SK-N-SH (cell line): ENCODE measurements around the gene ZNF503. TPM values are rescaled to one million over a fixed set of nuclear protein-coding genes. Genes with fewer than 3 reads are reported as not detected.

Experiments
- CTCF ChIA-PET: fragments of 300-600, 350-600 bp; formaldehyde crosslinking; extraction: SDS; loops from one replicate; lab custom pipeline; 2021; lab: Yijun Ruan, JAX
- POLR2A ChIA-PET: fragments of 350-600 bp; sonication (Branson Sonifier 250); formaldehyde crosslinking; extraction: SDS; loops from one replicate; lab custom pipeline; 2020; ENCODE audit warnings: antibody characterized with exemption, inconsistent platforms; lab: Yijun Ruan, JAX
- DNase-seq: peaks from one replicate; pipeline ENCODE4 v3.0.0; 2012
- H2AFZ ChIP-seq: fragments of 200-600 bp; sonication (generic); 2 replicates; pipeline ENCODE4 v1.8.1; 2016; ENCODE audit warnings: antibody characterized with exemption, mild to moderate bottlenecking, low read depth
- H3F3A ChIP-seq: fragments of 200-600 bp; sonication (generic); replicated peaks from 2 replicates; pipeline ENCODE3; 2016; ENCODE audit warnings: antibody characterized with exemption, mild to moderate bottlenecking; ENCODE audit not compliant: insufficient read depth
- H3K27ac ChIP-seq, 2 experiments: fragments of 200-500 bp in 1 of 2; fragments of 200-600 bp in 1 of 2; sonication (Bioruptor generic) in 1 of 2; sonication (generic), shearing (Covaris generic) in 1 of 2; 2 replicates each; pipeline versions ENCODE4 v1.5.1 to v1.6.1; 2014 to 2016; ENCODE audit warnings: low read depth in 2 of 2, inconsistent platforms in 1 of 2, low read length in 1 of 2, mild to moderate bottlenecking in 1 of 2, mixed read lengths in 1 of 2
- H3K27me3 ChIP-seq: fragments of 200-600 bp; sonication (generic), shearing (Covaris generic); 2 replicates; pipeline ENCODE4 v1.6.1; 2016; ENCODE audit warnings: mixed run types; ENCODE audit not compliant: insufficient read depth
- H3K36me3 ChIP-seq, 2 experiments: fragments of 200-500 bp in 1 of 2; fragments of 200-600 bp in 1 of 2; sonication (Bioruptor generic) in 1 of 2; sonication (generic) in 1 of 2; replicated peaks in 1 of 2; 2 replicates each; pipeline versions ENCODE3 to v1.5.1; 2014 to 2016; ENCODE audit warnings: low read length in 1 of 2, mild to moderate bottlenecking in 1 of 2; ENCODE audit not compliant: insufficient read depth in 2 of 2, control insufficient read depth in 1 of 2
- H3K4me1 ChIP-seq, 2 experiments: fragments of 200-500 bp in 1 of 2; fragments of 200-600 bp in 1 of 2; sonication (Bioruptor generic) in 1 of 2; sonication (generic), shearing (Covaris generic) in 1 of 2; 2 replicates each; pipeline versions ENCODE4 v1.5.1 to v1.6.1; 2014 to 2016; ENCODE audit warnings: low read depth in 1 of 2, low read length in 1 of 2, mixed run types in 1 of 2; ENCODE audit not compliant: insufficient read depth in 2 of 2, control insufficient read depth in 1 of 2
- H3K4me2 ChIP-seq: fragments of 200-600 bp; sonication (generic), shearing (Covaris generic); 2 replicates; pipeline ENCODE4 v1.6.1; 2017; ENCODE audit warnings: mixed run types
- H3K4me3 ChIP-seq, 2 experiments: fragments of 200-500 bp in 1 of 2; fragments of 200-600 bp in 1 of 2; sonication (Bioruptor generic) in 1 of 2; sonication (generic), shearing (Covaris generic) in 1 of 2; 2 replicates each; pipeline versions ENCODE4 v1.5.1 to v1.8.1; 2014 to 2016; ENCODE audit warnings: low read depth in 2 of 2, inconsistent platforms in 1 of 2, low read length in 1 of 2, mild to moderate bottlenecking in 1 of 2, mixed read lengths in 1 of 2, moderate library complexity in 1 of 2
- H3K79me2 ChIP-seq: fragments of 200-600 bp; sonication (generic); 2 replicates; pipeline ENCODE4 v1.8.1; 2017; ENCODE audit warnings: mild to moderate bottlenecking; ENCODE audit not compliant: insufficient read depth
- H3K9ac ChIP-seq: fragments of 200-600 bp; sonication (generic); 2 replicates; pipeline ENCODE4 v1.6.1; 2017; ENCODE audit warnings: mixed run types
- H3K9me2 ChIP-seq: fragments of 200-600 bp; sonication (generic); 2 replicates; pipeline ENCODE4 v1.6.1; 2017; ENCODE audit warnings: mixed run types
- H3K9me3 ChIP-seq: fragments of 200-600 bp; sonication (generic); 2 replicates; pipeline ENCODE4 v1.6.1; 2017; ENCODE audit warnings: mixed run types, mild to moderate bottlenecking, moderate library complexity
- H4K20me1 ChIP-seq: fragments of 200-600 bp; sonication (generic); 2 replicates; pipeline ENCODE4 v1.6.1; 2017; ENCODE audit warnings: mild to moderate bottlenecking, mixed run types; ENCODE audit not compliant: insufficient read depth
- FOSL2 ChIP-seq: IDR thresholded peaks from 2 replicates; pipeline ENCODE4 v1.4.0; 2012; ENCODE audit warnings: low read depth, mild to moderate bottlenecking, moderate library complexity, borderline replicate concordance
- GABPA ChIP-seq: IDR thresholded peaks from 2 replicates; pipeline ENCODE4 v1.4.0; 2012; ENCODE audit warnings: low read depth, mild to moderate bottlenecking
- GATA2 ChIP-seq: sonication (generic); formaldehyde crosslinking; IDR thresholded peaks from 2 replicates; pipeline ENCODE4 v1.5.0; 2020; ENCODE audit warnings: mild to moderate bottlenecking, missing genetic modification reagents
- JUND ChIP-seq: IDR thresholded peaks from 2 replicates; pipeline ENCODE4 v1.4.0; 2012
- MEF2A ChIP-seq: IDR thresholded peaks from 2 replicates; pipeline ENCODE4 v1.4.0; 2012; ENCODE audit warnings: low read depth, borderline replicate concordance
- POLR2AphosphoS5 ChIP-seq: IDR thresholded peaks from 2 replicates; pipeline ENCODE4 v1.6.1; 2012; ENCODE audit warnings: low read depth, low read length
- RFX5 ChIP-seq: IDR thresholded peaks from 2 replicates; pipeline ENCODE4 v1.6.1; 2012; ENCODE audit warnings: mild to moderate bottlenecking, improper control_type of control experiment, low read length
- RXRA ChIP-seq: IDR thresholded peaks from 2 replicates; pipeline ENCODE4 v1.4.0; 2012; ENCODE audit warnings: low read depth, mild to moderate bottlenecking, borderline replicate concordance
- SIN3A ChIP-seq: IDR thresholded peaks from 2 replicates; pipeline ENCODE4 v1.6.1; 2012; ENCODE audit warnings: low read depth, mild to moderate bottlenecking, low read length, moderate library complexity, borderline replicate concordance
- TAF1 ChIP-seq: IDR thresholded peaks from 2 replicates; pipeline ENCODE4 v1.6.1; 2012; ENCODE audit warnings: low read depth, mild to moderate bottlenecking, low read length, moderate library complexity, borderline replicate concordance
- TCF12 ChIP-seq: IDR thresholded peaks from 2 replicates; pipeline ENCODE4 v1.4.0; 2012
- TEAD4 ChIP-seq: IDR thresholded peaks from 2 replicates; pipeline ENCODE4 v1.4.0; 2012; ENCODE audit warnings: mild to moderate bottlenecking, borderline replicate concordance; ENCODE audit not compliant: insufficient read depth
- polyA plus RNA-seq, 3 experiments: library from polyadenylated mRNA; depleted of rRNA; stranded (reverse); fragments of >200 nt; gene quantifications; 2 replicates each; pipeline ENCODE4 v1.2.3, GENCODE V29; 2012
- TF ChIP-seq, protein P1 (sequence below): IDR thresholded peaks from 2 replicates; pipeline ENCODE4 v1.6.1; 2012; ENCODE audit warnings: mild to moderate bottlenecking, low read depth, low read length, moderate library complexity
- TF ChIP-seq, protein P2 (sequence below): IDR thresholded peaks from 2 replicates; pipeline ENCODE4 v1.4.0; 2012; ENCODE audit warnings: low read depth
- TF ChIP-seq, protein P3 (sequence below): IDR thresholded peaks from 2 replicates; pipeline ENCODE4 v1.4.0; 2012; ENCODE audit warnings: low read depth, borderline replicate concordance
- TF ChIP-seq, protein P4 (sequence below): fragments of 200-600 bp; sonication (generic); IDR thresholded peaks from 2 replicates; pipeline ENCODE4 v1.6.1; 2017; ENCODE audit warnings: antibody characterized with exemption, mild to moderate bottlenecking, moderate library complexity

ZNF503 gene
- polyA plus RNA-seq, 1 of the 3 experiments (the other 2 are of a cell fraction) = 5.9 TPM

DNA sequence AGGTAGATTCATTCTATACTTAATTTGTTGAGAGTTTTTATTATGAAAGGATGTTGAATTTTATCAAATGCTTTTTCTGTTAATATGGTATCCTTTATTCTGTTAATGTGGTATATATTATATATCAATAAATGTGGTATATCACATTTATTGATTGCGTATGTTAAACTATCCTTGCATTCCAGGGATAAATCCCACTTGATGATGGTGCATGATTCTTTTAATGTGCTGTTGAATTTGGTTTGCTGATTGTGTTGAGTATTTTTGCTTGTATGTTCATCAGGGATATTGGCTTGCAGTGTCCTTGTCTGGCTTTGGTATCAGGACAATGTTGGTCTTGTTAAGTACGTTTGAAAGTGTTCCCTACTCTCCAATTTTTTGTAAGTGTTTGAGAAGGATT, 41.8 kb upstream of the ZNF503 start (continued):
- TF ChIP-seq, protein P1, sequence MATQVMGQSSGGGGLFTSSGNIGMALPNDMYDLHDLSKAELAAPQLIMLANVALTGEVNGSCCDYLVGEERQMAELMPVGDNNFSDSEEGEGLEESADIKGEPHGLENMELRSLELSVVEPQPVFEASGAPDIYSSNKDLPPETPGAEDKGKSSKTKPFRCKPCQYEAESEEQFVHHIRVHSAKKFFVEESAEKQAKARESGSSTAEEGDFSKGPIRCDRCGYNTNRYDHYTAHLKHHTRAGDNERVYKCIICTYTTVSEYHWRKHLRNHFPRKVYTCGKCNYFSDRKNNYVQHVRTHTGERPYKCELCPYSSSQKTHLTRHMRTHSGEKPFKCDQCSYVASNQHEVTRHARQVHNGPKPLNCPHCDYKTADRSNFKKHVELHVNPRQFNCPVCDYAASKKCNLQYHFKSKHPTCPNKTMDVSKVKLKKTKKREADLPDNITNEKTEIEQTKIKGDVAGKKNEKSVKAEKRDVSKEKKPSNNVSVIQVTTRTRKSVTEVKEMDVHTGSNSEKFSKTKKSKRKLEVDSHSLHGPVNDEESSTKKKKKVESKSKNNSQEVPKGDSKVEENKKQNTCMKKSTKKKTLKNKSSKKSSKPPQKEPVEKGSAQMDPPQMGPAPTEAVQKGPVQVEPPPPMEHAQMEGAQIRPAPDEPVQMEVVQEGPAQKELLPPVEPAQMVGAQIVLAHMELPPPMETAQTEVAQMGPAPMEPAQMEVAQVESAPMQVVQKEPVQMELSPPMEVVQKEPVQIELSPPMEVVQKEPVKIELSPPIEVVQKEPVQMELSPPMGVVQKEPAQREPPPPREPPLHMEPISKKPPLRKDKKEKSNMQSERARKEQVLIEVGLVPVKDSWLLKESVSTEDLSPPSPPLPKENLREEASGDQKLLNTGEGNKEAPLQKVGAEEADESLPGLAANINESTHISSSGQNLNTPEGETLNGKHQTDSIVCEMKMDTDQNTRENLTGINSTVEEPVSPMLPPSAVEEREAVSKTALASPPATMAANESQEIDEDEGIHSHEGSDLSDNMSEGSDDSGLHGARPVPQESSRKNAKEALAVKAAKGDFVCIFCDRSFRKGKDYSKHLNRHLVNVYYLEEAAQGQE = no peak
- TF ChIP-seq, protein P2, sequence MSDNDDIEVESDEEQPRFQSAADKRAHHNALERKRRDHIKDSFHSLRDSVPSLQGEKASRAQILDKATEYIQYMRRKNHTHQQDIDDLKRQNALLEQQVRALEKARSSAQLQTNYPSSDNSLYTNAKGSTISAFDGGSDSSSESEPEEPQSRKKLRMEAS = no peak
- TF ChIP-seq TEAD4 = no peak
- TF ChIP-seq GABPA = no peak

DNA sequence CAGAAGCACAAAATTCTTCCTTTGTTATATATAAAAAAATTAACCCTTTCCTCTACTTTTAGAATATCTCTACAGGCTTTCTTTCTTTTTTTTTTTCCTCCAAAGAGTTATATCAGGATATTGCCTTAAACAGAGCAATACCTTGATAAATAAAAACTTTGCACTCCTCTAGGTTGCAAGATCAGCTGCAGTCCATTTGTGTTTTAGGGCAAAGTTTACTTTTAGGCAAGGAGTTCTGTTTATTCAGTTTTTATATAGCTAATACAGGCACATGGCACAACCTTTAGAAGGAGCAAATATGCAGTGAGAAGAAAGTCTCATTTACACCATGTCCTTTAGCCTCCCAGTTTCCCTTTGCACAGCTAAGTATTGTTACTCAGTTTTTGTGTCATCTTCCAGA, 40.1 kb upstream of the ZNF503 start:
- Histone ChIP-seq H3K79me2 (no peaks in the 10 kb centered on the region), H4K20me1 (no peaks in the 10 kb centered on the region), H3F3A (no peaks in the 10 kb centered on the region), H3K36me3 (no peaks in the 10 kb centered on the region), H3K27me3 (no peaks in the 10 kb centered on the region), H3K9ac (no peak overlapping the region), H3K9me3 (peaks cover 5% of the 10 kb centered on the region; the same call in 1 of the 2 replicates), H3K27ac (no peak overlapping the region), H2AFZ (no peak overlapping the region), H3K4me2 (no peak overlapping the region), H3K4me3 (no peak overlapping the region), H3K9me2 (no peaks in the 10 kb centered on the region), H3K4me1 (no peaks in the 10 kb centered on the region)
- no peak for DNase-seq
- no peak for TF ChIP-seq RXRA
- TF ChIP-seq TEAD4 = no peak
- no peak for TF ChIP-seq TAF1
- TF ChIP-seq, protein P3, sequence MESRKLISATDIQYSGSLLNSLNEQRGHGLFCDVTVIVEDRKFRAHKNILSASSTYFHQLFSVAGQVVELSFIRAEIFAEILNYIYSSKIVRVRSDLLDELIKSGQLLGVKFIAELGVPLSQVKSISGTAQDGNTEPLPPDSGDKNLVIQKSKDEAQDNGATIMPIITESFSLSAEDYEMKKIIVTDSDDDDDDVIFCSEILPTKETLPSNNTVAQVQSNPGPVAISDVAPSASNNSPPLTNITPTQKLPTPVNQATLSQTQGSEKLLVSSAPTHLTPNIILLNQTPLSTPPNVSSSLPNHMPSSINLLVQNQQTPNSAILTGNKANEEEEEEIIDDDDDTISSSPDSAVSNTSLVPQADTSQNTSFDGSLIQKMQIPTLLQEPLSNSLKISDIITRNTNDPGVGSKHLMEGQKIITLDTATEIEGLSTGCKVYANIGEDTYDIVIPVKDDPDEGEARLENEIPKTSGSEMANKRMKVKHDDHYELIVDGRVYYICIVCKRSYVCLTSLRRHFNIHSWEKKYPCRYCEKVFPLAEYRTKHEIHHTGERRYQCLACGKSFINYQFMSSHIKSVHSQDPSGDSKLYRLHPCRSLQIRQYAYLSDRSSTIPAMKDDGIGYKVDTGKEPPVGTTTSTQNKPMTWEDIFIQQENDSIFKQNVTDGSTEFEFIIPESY = no peak
- no peak for TF ChIP-seq FOSL2
- TF ChIP-seq, protein P4, sequence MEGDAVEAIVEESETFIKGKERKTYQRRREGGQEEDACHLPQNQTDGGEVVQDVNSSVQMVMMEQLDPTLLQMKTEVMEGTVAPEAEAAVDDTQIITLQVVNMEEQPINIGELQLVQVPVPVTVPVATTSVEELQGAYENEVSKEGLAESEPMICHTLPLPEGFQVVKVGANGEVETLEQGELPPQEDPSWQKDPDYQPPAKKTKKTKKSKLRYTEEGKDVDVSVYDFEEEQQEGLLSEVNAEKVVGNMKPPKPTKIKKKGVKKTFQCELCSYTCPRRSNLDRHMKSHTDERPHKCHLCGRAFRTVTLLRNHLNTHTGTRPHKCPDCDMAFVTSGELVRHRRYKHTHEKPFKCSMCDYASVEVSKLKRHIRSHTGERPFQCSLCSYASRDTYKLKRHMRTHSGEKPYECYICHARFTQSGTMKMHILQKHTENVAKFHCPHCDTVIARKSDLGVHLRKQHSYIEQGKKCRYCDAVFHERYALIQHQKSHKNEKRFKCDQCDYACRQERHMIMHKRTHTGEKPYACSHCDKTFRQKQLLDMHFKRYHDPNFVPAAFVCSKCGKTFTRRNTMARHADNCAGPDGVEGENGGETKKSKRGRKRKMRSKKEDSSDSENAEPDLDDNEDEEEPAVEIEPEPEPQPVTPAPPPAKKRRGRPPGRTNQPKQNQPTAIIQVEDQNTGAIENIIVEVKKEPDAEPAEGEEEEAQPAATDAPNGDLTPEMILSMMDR = no peak
- no peak for TF ChIP-seq GATA2 (CRISPR knock-in tag)
- no peak for TF ChIP-seq JUND
- no peak for TF ChIP-seq MEF2A
- TF ChIP-seq SIN3A = no peak
- TF ChIP-seq TCF12 = no peak
- TF ChIP-seq, protein P2 = no peak
- no peak for TF ChIP-seq RFX5
- no peak for TF ChIP-seq POLR2AphosphoS5
- ChIA-PET CTCF (no interaction called here), POLR2A (no interaction called here)
